Keratinocyte (primary cell): ENCODE measurements around the gene CNKSR3. TPM values are rescaled to one million over a fixed set of nuclear protein-coding genes. Genes with fewer than 3 reads are reported as not detected.

ENCODE experiments used
- DNase-seq: peaks from one replicate; pipeline ENCODE4 v3.0.0-alpha.2; 2011; ENCODE audit warnings: low read depth, missing footprints, low spot score
- FAIRE-seq: peaks from 2 replicates; lab custom pipeline; 2011; peaks lifted over from hg19 to GRCh38; lab: Jason Lieb, UNC
- H2AFZ ChIP-seq: 2 replicates; pipeline ENCODE4 v1.6.0; 2012; ENCODE audit warnings: low read length, control low read depth, inconsistent platforms; ENCODE audit not compliant: control insufficient read depth
- H3K27ac ChIP-seq: 2 replicates; pipeline ENCODE4 v1.5.1; 2011; ENCODE audit warnings: low read length; ENCODE audit not compliant: control insufficient read depth, insufficient read depth
- H3K27me3 ChIP-seq: 3 replicates; pipeline ENCODE4 v1.6.0; 2011; ENCODE audit warnings: low read length; ENCODE audit not compliant: control insufficient read depth, insufficient read depth; ENCODE audit errors: extremely low read depth
- H3K36me3 ChIP-seq, 2 experiments: 2 replicates in 1 of 2; 3 replicates in 1 of 2; pipeline ENCODE4 v1.5.1; 2011; ENCODE audit warnings: low read length in 2 of 2, mild to moderate bottlenecking in 1 of 2; ENCODE audit not compliant: control insufficient read depth in 2 of 2, insufficient read depth in 2 of 2; ENCODE audit errors: extremely low read depth in 1 of 2
- H3K4me1 ChIP-seq: 3 replicates; pipeline ENCODE4 v1.5.1; 2011; ENCODE audit warnings: low read length; ENCODE audit not compliant: control insufficient read depth, insufficient read depth; ENCODE audit errors: extremely low read depth
- H3K4me2 ChIP-seq: 3 replicates; pipeline ENCODE4 v1.6.0; 2011; ENCODE audit warnings: low read depth, low read length; ENCODE audit not compliant: control insufficient read depth, insufficient read depth; ENCODE audit errors: extremely low read depth
- H3K4me3 ChIP-seq, 3 experiments: fragments of 200-600 bp in 1 of 3; sonication (generic) in 1 of 3; 2 replicates in 2 of 3; 3 replicates in 1 of 3; pipeline ENCODE4 v1.5.1; 2011 to 2016; ENCODE audit warnings: low read length in 3 of 3, mild to moderate bottlenecking in 3 of 3, control low read depth in 2 of 3, inconsistent platforms in 1 of 3, low read depth in 1 of 3, mixed read lengths in 1 of 3, mixed run types in 1 of 3, moderate library complexity in 1 of 3; ENCODE audit not compliant: control insufficient read depth in 2 of 3, insufficient read depth in 2 of 3; ENCODE audit errors: extremely low read depth in 1 of 3
- H3K79me2 ChIP-seq: 2 replicates; pipeline ENCODE4 v1.6.0; 2012; ENCODE audit warnings: low read length; ENCODE audit not compliant: control insufficient read depth, insufficient read depth
- H3K9ac ChIP-seq: 3 replicates; pipeline ENCODE4 v1.6.0; 2011; ENCODE audit warnings: low read length; ENCODE audit not compliant: control insufficient read depth, insufficient read depth; ENCODE audit errors: extremely low read depth
- H3K9me1 ChIP-seq: 3 replicates; pipeline ENCODE4 v1.6.0; 2011; ENCODE audit warnings: low read length; ENCODE audit not compliant: control insufficient read depth, insufficient read depth; ENCODE audit errors: extremely low read depth
- H3K9me3 ChIP-seq: 2 replicates; pipeline ENCODE4 v1.5.1; 2012; ENCODE audit warnings: low read depth, low read length; ENCODE audit not compliant: control insufficient read depth
- H4K20me1 ChIP-seq: 3 replicates; pipeline ENCODE4 v1.6.0; 2011; ENCODE audit warnings: low read length; ENCODE audit not compliant: control insufficient read depth, insufficient read depth; ENCODE audit errors: extremely low read depth
- EZH2 ChIP-seq: IDR thresholded peaks from one replicate; pipeline ENCODE4 v1.6.1; 2012; ENCODE audit warnings: inconsistent platforms, mild to moderate bottlenecking, low read length, moderate library complexity
- dilution Hi-C: fragments of 300-500 bp; cut with MboI; formaldehyde crosslinking; loops from one replicate; pipeline ENCODE4 v1.7.0; 2020; ENCODE audit warnings: low sequenced_read_pairs; ENCODE audit not compliant: extremely low pct_ligation_motif_present
- polyA plus RNA-seq, 5 experiments: library from polyadenylated mRNA; depleted of rRNA in 3 of 5; stranded (reverse) in 3 of 5; stranded (forward) in 1 of 5; unstranded in 1 of 5; fragments of >200 nt; gene quantifications; 1 replicate in 1 of 5; 2 replicates in 3 of 5; 3 replicates in 1 of 5; pipeline versions ENCODE4 v1.2.1 to v1.2.3, GENCODE V29; 2011 to 2012; ENCODE audit warnings: missing spikeins in 2 of 5, low read depth in 1 of 5, low replicate concordance in 1 of 5
- TF ChIP-seq, protein P1 (sequence below), 3 experiments: IDR thresholded peaks in 1 of 3; conservative IDR thresholded peaks in 1 of 3; optimal IDR thresholded peaks in 1 of 3; 2 replicates in 2 of 3; 3 replicates in 1 of 3; pipeline versions ENCODE3 to v1.5.1; 2011; ENCODE audit warnings: low read length in 3 of 3, mild to moderate bottlenecking in 3 of 3, moderate library complexity in 2 of 3, control low read depth in 1 of 3, inconsistent platforms in 1 of 3; ENCODE audit not compliant: insufficient read depth in 2 of 3; ENCODE audit errors: extremely low read depth in 1 of 3

Gene CNKSR3
- polyA plus RNA-seq, 1 donor (not counting 4 experiments of a cell fraction or from before 2014, with no cell fraction given): 2.0 TPM

DNA sequence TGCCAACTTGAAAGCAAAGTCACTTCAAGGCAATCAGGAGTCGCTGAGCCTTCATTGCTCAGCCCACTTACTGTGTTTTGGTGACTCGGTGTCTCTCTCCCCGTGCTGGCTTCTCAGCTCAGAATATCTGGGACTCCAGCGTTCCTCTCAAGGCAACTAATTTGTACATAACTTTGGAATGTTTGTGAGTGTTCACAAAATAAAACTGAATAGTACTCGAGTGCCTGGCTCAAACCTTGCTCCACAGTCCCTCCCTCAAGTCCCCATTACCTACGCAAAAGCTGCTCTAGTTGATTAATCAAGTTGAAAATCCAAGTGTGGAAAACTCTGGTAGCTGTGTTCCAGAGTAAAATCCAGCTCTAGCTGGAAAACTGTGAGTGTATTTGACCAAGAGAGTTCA lies 162.5 kb downstream of the CNKSR3 start:
- no peak for DNase-seq
- Histone ChIP-seq H3K79me2 (no peaks in the 10 kb centered on the region), H3K9me3 (no peaks in the 10 kb centered on the region), H3K27ac (no peak overlapping the region), H3K4me3 (no peak overlapping the region), H4K20me1 (no peaks in the 10 kb centered on the region), H3K4me1 (peaks cover 7% of the 10 kb centered on the region), H2AFZ (no peak overlapping the region), H3K9me1 (no peaks in the 10 kb centered on the region), H3K27me3 (no peaks in the 10 kb centered on the region), H3K9ac (no peak overlapping the region), H3K4me2 (no peak overlapping the region), H3K36me3 (no peaks in the 10 kb centered on the region)
- no peak for FAIRE-seq
- dilution Hi-C loops: loop anchor here (25.0 kb wide), 1 partner anchor 186 kb away; no protein-coding TSS in a partner anchor
- TF ChIP-seq EZH2: no peak

DNA sequence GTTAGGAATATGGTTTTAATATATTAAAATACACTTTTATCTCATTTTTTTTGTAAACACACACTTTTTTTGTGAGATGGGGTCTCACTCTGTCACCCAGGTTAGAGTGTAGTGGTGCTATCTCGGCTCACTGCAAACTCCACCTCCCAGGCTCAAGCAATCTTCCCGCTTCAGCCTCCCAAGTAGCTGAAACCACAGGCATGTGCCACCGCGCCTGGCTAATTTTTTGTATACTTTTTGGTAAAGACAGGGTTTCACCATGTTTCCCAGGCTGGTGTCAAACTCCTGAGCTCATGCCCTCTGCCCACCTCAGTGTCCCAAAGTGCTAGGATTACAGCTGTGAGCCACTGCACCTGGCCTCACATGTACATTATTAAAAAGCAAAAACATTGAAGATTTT lies 164.7 kb downstream of the CNKSR3 start:
- Histone ChIP-seq H3K36me3 (no peaks in the 10 kb centered on the region), H3K79me2 (no peaks in the 10 kb centered on the region), H3K27ac (no peak overlapping the region), H3K4me2 (no peak overlapping the region), H3K9ac (no peak overlapping the region), H3K4me3 (no peak overlapping the region), H3K4me1 (peaks cover 15% of the 10 kb centered on the region), H3K27me3 (no peaks in the 10 kb centered on the region), H3K9me3 (no peaks in the 10 kb centered on the region), H2AFZ (no peak overlapping the region), H3K9me1 (no peaks in the 10 kb centered on the region), H4K20me1 (no peaks in the 10 kb centered on the region)
- TF ChIP-seq EZH2: no peak
- TF ChIP-seq, protein P1, sequence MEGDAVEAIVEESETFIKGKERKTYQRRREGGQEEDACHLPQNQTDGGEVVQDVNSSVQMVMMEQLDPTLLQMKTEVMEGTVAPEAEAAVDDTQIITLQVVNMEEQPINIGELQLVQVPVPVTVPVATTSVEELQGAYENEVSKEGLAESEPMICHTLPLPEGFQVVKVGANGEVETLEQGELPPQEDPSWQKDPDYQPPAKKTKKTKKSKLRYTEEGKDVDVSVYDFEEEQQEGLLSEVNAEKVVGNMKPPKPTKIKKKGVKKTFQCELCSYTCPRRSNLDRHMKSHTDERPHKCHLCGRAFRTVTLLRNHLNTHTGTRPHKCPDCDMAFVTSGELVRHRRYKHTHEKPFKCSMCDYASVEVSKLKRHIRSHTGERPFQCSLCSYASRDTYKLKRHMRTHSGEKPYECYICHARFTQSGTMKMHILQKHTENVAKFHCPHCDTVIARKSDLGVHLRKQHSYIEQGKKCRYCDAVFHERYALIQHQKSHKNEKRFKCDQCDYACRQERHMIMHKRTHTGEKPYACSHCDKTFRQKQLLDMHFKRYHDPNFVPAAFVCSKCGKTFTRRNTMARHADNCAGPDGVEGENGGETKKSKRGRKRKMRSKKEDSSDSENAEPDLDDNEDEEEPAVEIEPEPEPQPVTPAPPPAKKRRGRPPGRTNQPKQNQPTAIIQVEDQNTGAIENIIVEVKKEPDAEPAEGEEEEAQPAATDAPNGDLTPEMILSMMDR (optimal IDR thresholded peaks at IDR 0.05 in 1 of 3, IDR thresholded peaks at IDR 0.05 in 1 of 3, conservative IDR thresholded peaks at IDR 0.05 in 1 of 3; ENCODE audit: extremely low read depth in 1 of 3, insufficient read depth in 2 of 3, low read length in 3 of 3): no peak
- no peak for DNase-seq
- dilution Hi-C loops: loop anchor here (25.0 kb wide), 1 partner anchor 184 kb away; no protein-coding TSS in a partner anchor
- no peak for FAIRE-seq
